ENCODE data around the gene CD46.

CD46 gene

DNA sequence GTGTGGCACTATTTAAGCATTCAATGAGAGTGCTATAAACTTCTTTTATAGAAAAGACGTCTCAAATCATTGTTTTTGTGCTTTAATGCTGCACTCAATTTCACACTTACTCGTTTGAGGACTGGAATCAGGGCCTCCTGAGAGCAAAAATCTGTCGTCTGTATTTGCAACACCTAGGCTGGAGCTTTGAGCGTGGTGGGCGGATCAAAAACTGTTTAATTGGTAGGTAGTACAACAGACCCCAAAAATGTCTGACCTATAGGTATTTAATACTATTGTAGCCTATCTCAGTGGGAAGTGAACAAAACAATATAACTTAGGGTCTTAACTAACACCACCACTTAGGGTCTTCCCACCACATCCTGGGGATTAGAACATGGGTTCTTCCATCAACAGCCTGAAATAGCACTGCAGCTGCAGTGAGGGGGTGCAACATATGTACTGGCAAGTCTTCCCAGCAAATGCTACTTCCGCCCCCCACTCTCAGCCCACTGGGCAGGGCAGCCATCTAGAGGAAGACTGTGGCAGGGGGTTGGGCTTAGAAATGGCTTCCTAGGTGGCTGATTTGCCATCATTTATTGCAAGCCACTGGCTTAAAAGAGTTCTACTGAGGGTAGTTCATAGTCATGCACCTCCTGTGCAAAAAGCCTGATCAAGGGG lies 48.3 kb downstream of the CD46 start:
- DNase-seq (ENCODE audit: low read depth) = no peak
- TF ChIP-seq, protein P1, sequence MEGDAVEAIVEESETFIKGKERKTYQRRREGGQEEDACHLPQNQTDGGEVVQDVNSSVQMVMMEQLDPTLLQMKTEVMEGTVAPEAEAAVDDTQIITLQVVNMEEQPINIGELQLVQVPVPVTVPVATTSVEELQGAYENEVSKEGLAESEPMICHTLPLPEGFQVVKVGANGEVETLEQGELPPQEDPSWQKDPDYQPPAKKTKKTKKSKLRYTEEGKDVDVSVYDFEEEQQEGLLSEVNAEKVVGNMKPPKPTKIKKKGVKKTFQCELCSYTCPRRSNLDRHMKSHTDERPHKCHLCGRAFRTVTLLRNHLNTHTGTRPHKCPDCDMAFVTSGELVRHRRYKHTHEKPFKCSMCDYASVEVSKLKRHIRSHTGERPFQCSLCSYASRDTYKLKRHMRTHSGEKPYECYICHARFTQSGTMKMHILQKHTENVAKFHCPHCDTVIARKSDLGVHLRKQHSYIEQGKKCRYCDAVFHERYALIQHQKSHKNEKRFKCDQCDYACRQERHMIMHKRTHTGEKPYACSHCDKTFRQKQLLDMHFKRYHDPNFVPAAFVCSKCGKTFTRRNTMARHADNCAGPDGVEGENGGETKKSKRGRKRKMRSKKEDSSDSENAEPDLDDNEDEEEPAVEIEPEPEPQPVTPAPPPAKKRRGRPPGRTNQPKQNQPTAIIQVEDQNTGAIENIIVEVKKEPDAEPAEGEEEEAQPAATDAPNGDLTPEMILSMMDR (conservative IDR thresholded peaks at IDR 0.05; ENCODE audit: low read depth, low read length) = no peak
- H3K4me3 ChIP-seq (ENCODE audit: low read length) = no peak overlapping the region

DNA sequence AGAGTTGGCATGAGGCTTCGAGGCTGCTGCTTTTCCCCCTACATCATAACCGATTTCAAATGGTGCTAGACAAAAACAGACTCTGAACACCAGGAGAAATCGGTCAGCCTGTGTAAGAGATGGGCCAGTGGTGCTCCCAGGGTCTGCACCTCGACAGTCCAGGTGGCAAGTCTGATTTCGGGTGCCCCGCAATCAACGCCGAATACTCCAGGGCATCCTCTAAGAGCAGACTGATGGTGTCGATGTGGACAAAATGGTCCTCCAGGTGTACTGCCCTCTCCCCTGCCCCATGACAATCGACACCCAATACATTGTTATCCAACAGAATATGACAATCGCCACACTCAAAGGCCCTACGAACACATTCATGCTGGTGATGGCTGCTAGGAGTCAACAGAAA lies 50.0 kb downstream of the CD46 start:
- no peak overlapping the region for H3K4me3 ChIP-seq (ENCODE audit: low read length)
- no peak for DNase-seq (ENCODE audit: low read depth)
- TF ChIP-seq, protein P1 (conservative IDR thresholded peaks at IDR 0.05; ENCODE audit: low read depth, low read length) = no peak

DNA sequence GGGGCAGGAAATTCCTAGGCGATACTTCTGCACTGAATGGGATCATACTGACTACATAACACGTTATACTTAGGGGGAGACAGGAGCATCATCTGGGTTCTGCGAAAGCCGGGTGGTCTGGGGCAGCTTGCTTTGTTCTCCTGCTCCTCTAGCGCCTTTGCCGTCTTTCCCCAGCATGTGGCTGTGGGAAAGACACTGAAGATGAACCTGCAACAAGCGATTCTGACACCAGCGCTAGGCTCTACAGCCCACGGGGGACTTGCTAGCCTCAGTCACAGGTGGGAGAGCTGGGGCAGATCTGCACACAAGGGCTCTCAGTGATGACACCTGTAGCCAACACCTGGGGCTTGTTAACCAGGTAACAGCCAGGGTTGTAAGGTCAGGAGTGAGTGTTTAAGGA lies 51.8 kb downstream of the CD46 start:
- H3K4me3 ChIP-seq (ENCODE audit: low read length) = no peak overlapping the region
- TF ChIP-seq, protein P1 (conservative IDR thresholded peaks at IDR 0.05; ENCODE audit: low read depth, low read length) = no peak
- no peak for DNase-seq (ENCODE audit: low read depth)

DNA sequence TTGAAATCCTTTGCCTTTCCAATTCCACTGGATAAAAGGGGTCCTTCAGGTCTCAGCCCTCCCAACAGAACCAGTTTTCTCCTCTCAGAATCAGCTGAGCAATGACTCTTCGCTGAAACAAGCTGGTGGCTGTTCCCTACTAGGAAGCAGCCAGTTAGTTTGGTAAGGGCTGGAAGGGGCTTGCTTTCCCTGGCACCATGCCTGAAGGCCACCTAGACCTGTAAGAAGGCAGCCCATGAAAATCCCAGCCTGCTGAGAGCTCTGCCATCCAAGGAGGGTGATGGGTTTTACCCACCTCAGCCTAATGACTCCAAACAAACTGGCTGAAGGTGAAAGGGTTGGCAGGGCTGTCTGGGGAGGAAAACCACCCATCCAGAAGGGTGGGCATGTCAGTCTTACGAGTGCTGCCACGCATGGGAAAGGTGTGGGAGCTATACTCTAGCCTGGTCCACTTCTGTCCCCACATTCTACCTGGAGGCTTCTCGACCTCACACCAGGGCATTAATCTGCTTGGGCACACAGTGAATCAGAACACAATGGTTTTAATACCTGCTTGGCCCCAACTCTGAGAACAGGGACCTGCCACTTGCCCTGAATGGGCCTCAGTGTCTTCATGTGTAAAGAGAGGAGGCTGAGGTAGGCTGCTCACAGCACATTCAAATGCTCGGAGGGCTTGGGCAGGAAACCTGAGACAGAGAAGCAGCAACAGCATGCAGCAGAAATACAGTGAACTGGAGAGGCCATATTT lies 53.0 kb downstream of the CD46 start:
- DNase-seq (ENCODE audit: low read depth) = no peak
- no peak overlapping the region for H3K4me3 ChIP-seq (ENCODE audit: low read length)
- TF ChIP-seq, protein P1 (conservative IDR thresholded peaks at IDR 0.05; ENCODE audit: low read depth, low read length) = no peak

DNA sequence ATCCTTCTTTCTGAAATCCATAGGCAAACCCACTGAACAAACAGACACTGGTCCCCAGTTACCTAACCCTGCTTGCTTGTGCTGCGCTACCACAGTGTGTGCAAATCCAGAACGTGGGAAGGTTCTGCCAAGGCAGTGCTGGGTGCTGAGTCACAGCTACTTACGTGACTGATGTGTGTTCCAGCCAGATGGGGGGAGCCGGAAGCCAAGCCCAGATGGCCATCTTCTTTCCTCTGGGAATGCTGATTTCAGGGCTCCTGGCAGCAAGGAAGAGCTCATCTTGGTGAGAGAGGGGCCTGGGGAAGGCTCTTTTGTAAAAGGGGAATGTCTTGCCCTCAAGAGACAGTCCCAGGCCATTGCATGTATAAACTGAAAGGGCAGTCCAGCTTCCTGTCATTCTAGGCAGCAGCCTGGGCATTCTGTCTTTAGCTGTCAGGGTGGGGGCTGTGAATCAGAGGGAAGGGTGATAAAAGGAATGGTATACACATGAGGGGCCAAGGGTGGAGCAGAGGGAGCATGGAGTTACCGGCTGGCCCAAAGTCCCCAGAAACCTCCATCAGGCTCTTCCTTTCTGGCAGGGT lies 54.1 kb downstream of the CD46 start:
- H3K4me3 ChIP-seq (ENCODE audit: low read length) = no peak overlapping the region
- peak; percentile 60 for DNase-seq (ENCODE audit: low read depth)
- TF ChIP-seq, protein P1 (conservative IDR thresholded peaks at IDR 0.05; ENCODE audit: low read depth, low read length) = no peak

DNA sequence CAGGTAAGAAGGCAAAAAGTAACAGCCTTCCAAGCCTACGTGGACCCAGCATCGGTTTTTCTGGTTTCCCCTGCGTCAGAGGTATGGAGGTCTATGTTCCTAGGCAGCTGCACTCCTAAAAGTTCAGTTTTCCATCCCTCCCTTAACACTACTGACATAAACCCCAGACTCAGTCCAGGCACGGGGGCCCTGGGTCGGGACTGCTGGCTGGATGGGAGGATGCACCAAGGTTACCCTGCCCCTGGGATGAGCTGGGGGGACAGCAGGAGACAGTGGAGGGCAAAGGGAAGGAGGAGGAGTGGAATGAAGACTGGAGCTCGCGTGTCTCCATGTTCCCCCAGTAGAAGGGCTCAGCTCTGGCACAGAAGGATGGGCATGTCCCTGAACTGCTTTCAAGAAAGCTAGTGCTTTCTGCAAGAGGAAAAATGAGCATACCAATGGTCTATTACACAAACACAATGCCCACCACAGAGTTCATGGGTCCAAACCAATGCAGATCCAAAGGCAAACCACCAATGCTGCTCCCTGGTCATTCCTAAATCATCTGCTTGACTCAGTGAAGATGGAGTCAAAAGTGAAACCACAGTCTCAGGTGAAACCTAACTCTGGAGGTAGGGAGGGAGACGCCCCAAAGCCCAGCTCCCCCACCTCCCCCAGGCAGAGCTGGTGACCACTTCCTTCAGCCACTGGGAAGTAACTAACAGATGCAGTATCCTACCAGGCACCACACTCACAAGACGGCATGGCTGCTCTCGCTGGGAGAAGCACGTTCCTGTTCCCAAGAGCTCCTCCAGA lies 54.9 kb downstream of the CD46 start:
- TF ChIP-seq, protein P1 (conservative IDR thresholded peaks at IDR 0.05; ENCODE audit: low read depth, low read length) = no peak
- no peak for DNase-seq (ENCODE audit: low read depth)
- no peak overlapping the region for H3K4me3 ChIP-seq (ENCODE audit: low read length)

Data from retinal pigment epithelial cell (primary cell).